Astrocyte of the hippocampus (primary cell): Measurements from ENCODE around the gene MRPL3.

Source experiments
- DNase-seq: peaks from one replicate; pipeline ENCODE4 v3.0.0; 2011; ENCODE audit warnings: low read depth, low spot score

Gene MRPL3

DNA sequence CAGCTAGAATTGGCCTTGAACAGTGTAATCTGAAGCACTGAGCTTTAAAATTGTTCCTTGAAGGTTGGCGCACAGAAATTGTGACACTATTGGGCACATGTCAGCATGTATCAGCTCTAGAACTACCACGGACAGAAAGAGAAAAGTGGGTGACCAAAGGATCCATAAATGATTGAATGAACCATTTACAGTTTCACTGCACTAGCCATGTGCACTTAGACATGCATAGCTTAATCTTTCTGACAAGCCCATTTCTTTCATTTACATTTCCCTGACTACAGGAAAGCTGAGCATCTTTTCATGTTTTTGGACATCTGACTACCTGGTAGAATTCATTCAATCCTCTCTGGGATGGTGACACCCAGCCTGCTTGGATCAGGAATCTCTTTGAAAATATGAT, 85.0 kb downstream of the MRPL3 start:
- DNase-seq: no peak
